Activated B cell treated with CpG ODN at 0.5 μM for 24 hours (primary cell): ENCODE data around the gene BAIAP3. TPM values are rescaled to one million over a fixed set of nuclear protein-coding genes. Genes with fewer than 3 reads are reported as not detected.

Experiments
- ATAC-seq: fragments of 200-7000 bp; cut with Tn5 transposase; one replicate; pipeline ENCODE4 v1.10.0; 2021; ENCODE audit warnings: low read depth, mild to moderate bottlenecking, moderate library complexity
- CTCF ChIA-PET: fragments of 350-600 bp; sonication (Branson Sonifier 250); formaldehyde crosslinking; loops from one replicate; lab custom pipeline; 2021; ENCODE audit warnings: antibody characterized with exemption; lab: Charles Lee
- POLR2A ChIA-PET: fragments of 350-600 bp; sonication (Branson Sonifier 250); formaldehyde crosslinking; loops from one replicate; lab custom pipeline; 2021; ENCODE audit warnings: antibody characterized with exemption; lab: Charles Lee
- DNase-seq: peaks from one replicate; pipeline ENCODE4 v3.0.0; 2022
- H3K27ac Mint-ChIP-seq: one replicate; pipeline ENCODE4 v1.8.0; 2020; ENCODE audit warnings: mixed read lengths
- H3K27me3 Mint-ChIP-seq: one replicate; pipeline ENCODE4 v1.8.0; 2021; ENCODE audit warnings: mixed read lengths
- H3K36me3 Mint-ChIP-seq: one replicate; pipeline ENCODE4 v1.8.0; 2021; ENCODE audit warnings: low read depth, mixed read lengths
- H3K4me1 Mint-ChIP-seq: one replicate; pipeline ENCODE4 v1.8.0; 2021; ENCODE audit warnings: mixed read lengths
- H3K4me3 Mint-ChIP-seq: one replicate; pipeline ENCODE4 v1.8.0; 2020; ENCODE audit warnings: mild to moderate bottlenecking, mixed read lengths
- H3K9me3 Mint-ChIP-seq: one replicate; pipeline ENCODE4 v1.8.0; 2020; ENCODE audit warnings: mixed read lengths
- intact Hi-C: fragments of 100-400 bp; cut with micrococcal nuclease; formaldehyde crosslinking; loops from one replicate; pipeline ENCODE4 v1.15.1; 2024
- total RNA-seq: library from RNA; stranded (reverse); gene quantifications from 2 replicates; pipeline ENCODE4 v1.2.3, GENCODE V29; 2022
- TF ChIP-seq, protein P1 (sequence below): fragments of 200-600 bp; IDR thresholded peaks from one replicate; pipeline ENCODE4 v1.8.0; 2022; ENCODE audit warnings: antibody characterized with exemption, mild to moderate bottlenecking

BAIAP3 gene
- total RNA-seq, 1 donor from 2014 or later: 8.5 TPM

DNA sequence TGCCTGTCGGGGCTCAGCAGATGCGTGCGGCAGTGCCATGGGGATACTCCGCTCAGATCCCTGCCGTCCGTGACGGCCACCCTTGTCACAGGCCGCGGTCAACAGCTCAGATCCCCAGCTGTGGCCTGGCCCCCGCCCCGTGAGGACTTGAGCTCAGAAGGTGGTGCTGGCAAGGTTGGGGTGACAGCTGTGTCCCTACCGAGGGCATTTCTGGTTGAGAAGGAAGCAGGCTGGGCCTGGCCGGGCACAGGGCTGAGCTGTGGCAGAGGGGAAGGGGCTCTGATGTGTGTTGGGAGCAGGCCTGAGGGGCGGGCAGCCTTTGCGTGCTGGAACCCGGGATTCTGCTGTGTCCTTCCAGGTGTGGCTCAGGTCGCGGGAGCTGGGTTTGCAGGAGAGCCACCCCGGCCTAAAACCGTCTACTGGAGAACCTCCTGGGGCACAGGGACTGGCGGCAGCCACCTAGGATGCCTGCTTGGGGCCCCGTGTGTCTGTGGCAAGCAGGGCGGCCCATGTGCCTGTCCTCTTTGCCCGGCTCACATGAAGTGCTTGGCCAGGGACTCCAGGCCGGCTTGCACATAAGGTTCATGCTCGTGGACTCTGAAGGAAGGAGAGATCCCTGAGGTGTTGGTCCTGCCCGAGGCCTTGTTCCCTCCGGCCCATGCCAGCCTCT lies 18.9 kb upstream of the BAIAP3 start:
- H3K36me3 Mint-ChIP-seq: peaks cover 75% of the 10 kb centered on the region
- H3K4me3 Mint-ChIP-seq: no peak overlapping the region
- POLR2A ChIA-PET: no interaction called here
- H3K9me3 Mint-ChIP-seq: no peaks in the 10 kb centered on the region
- H3K27ac Mint-ChIP-seq: no peak overlapping the region
- H3K27me3 Mint-ChIP-seq: no peaks in the 10 kb centered on the region
- DNase-seq (no peak), ATAC-seq (no peak)
- CTCF ChIA-PET: no interaction called here
- H3K4me1 Mint-ChIP-seq: peaks cover 39% of the 10 kb centered on the region
- intact Hi-C loops: no loop called here
- TF ChIP-seq, protein P1, sequence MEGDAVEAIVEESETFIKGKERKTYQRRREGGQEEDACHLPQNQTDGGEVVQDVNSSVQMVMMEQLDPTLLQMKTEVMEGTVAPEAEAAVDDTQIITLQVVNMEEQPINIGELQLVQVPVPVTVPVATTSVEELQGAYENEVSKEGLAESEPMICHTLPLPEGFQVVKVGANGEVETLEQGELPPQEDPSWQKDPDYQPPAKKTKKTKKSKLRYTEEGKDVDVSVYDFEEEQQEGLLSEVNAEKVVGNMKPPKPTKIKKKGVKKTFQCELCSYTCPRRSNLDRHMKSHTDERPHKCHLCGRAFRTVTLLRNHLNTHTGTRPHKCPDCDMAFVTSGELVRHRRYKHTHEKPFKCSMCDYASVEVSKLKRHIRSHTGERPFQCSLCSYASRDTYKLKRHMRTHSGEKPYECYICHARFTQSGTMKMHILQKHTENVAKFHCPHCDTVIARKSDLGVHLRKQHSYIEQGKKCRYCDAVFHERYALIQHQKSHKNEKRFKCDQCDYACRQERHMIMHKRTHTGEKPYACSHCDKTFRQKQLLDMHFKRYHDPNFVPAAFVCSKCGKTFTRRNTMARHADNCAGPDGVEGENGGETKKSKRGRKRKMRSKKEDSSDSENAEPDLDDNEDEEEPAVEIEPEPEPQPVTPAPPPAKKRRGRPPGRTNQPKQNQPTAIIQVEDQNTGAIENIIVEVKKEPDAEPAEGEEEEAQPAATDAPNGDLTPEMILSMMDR: no peak

DNA sequence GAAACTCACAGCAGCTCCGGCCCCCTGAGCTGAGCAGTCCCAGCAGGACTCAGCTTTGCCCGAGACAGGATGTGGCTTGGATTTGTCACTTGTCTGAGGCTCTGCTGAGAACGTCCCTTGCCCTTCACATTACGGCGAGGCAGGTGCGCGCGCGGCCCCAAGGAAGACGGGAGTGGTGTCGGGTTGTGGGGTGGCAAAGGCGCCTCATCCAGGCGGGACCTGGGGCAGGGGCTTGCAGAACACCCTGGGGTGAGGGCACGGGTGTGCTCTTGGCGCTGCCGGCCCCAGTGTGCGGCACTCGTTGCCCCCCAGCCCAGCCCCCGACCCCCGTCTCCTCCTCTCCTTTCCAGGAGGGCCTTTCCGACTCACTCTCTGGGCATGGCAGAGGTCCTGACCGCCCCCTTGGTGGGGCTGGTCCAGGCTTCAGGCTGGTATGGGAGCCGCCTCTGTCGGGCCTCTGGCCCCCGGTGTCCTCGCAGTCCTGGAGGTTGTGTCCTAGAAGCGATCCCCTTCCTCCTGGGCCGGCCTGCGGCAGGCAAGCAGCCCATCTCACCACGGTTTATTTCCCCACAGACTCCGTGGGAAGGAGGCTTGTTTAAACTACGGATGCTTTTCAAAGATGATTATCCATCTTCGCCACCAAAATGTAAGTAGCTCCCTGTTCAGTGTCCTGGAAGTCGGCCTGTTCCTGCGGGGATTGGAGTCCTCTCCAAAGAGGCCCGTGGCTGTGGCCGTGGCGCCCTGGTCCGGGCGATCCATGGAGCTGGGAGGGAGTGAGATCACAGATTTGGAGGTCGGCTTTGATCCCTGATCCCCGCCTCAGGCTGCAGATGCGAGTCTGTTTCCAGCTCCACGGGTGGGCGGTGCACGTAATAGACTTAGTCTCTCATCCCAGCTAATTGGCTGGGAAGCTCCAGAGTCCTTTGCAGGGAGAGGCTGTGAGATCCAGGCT lies 18.1 kb upstream of the BAIAP3 start:
- ATAC-seq (no peak), DNase-seq (no peak)
- TF ChIP-seq, protein P1: no peak
- POLR2A ChIA-PET: no interaction called here
- no peak overlapping the region for H3K27ac Mint-ChIP-seq
- no peak overlapping the region for H3K4me3 Mint-ChIP-seq
- H3K27me3 Mint-ChIP-seq: no peaks in the 10 kb centered on the region
- CTCF ChIA-PET: no interaction called here
- intact Hi-C loops: no loop called here
- H3K36me3 Mint-ChIP-seq: peaks cover 79% of the 10 kb centered on the region
- peaks cover 35% of the 10 kb centered on the region for H3K4me1 Mint-ChIP-seq
- no peaks in the 10 kb centered on the region for H3K9me3 Mint-ChIP-seq

DNA sequence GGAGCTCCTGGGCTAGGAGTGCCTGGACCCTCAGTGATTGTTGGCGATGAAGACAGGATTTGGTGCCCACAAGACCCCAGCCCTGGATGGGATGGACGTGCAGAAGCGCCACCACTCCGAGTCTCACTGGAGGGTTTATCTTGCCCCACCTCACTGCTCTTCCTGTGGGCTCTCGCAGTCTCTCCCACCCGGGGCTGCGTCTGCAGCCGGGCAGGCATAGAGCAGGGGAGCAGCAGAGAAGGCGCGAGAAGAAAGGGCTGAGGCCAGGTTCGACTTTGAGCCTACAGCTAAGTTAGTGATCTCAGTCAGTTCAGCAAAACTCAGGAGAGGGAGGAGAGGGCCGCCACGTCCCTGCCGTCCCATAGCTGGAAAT lies 17.4 kb upstream of the BAIAP3 start:
- TF ChIP-seq, protein P1: no peak
- Mint-ChIP-seq H3K4me3 (no peak overlapping the region), H3K9me3 (no peaks in the 10 kb centered on the region), H3K4me1 (peaks cover 29% of the 10 kb centered on the region), H3K36me3 (peaks cover 78% of the 10 kb centered on the region), H3K27me3 (no peaks in the 10 kb centered on the region), H3K27ac (no peak overlapping the region)
- DNase-seq (no peak), ATAC-seq (no peak)
- intact Hi-C loops: no loop called here
- ChIA-PET CTCF (no interaction called here), POLR2A (interaction anchor here (1.2 kb wide), 1 partner anchor 11 kb away, joined by 5 read pairs; no protein-coding TSS in a partner anchor)

DNA sequence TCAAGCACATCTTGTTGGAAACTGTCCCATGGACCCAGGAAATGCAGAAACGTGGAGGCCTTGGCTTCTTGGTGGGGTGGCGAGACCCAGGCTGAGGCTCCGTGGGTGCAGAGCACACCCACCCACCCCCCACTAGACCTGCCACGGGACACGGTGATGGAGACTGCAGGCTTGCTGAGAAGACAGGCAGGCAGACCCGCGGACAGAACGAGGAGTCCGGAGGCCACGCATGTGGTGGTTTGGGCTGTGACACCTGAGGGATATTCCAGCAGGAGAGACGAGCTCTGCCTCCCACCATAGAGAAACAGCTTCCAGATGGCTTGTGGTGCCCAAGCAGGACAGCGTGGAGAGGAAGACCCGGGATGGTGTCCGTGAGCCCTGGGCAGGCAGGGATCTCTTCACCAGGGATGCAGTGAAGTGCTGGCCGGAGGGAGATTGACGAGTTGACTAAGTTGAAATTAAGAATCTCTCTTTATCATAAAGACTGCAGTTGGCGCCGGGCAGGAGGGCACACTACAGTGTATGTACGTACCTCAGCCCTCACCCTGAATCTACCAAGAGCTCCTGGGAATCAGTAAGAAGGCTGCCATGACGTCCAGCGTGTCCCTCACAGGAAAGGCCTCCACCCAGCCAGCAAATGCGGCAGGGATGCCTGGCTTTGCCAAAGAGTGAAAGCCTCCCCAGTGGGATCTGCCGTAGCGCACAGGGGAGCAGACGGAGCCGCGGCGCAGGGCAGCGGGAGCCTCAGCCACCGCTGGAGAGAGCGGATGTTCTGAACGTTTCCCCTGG lies 15.8 kb upstream of the BAIAP3 start:
- TF ChIP-seq, protein P1: no peak
- H3K4me3 Mint-ChIP-seq: no peak overlapping the region
- H3K36me3 Mint-ChIP-seq: peaks cover 81% of the 10 kb centered on the region
- H3K9me3 Mint-ChIP-seq: no peaks in the 10 kb centered on the region
- ChIA-PET CTCF (no interaction called here), POLR2A (interaction anchor here (1.4 kb wide), 1 partner anchor 9 kb away, joined by 3 read pairs; no protein-coding TSS in a partner anchor)
- ATAC-seq: no peak
- intact Hi-C loops: no loop called here
- H3K4me1 Mint-ChIP-seq: peaks cover 13% of the 10 kb centered on the region
- DNase-seq: no peak
- no peaks in the 10 kb centered on the region for H3K27me3 Mint-ChIP-seq
- H3K27ac Mint-ChIP-seq: no peak overlapping the region
